HG03342 (cell line): ENCODE results near the gene ARSG.

Experiments used
- ATAC-seq: cut with Tn5 transposase; IDR thresholded peaks from one replicate; pipeline ENCODE4 v1.9.1; 2021; ENCODE audit warnings: mild to moderate bottlenecking, moderate library complexity; ENCODE audit not compliant: unreplicated experiment

Gene ARSG

GRCh38 chr17:68423251-68423650 is 132.0 kb downstream of the ARSG start:
- ATAC-seq, result no peak

- ATAC-seq, result no peak
Observed at GRCh38 chr17:68424203-68424602, 132.9 kb downstream of the ARSG start.

DNA sequence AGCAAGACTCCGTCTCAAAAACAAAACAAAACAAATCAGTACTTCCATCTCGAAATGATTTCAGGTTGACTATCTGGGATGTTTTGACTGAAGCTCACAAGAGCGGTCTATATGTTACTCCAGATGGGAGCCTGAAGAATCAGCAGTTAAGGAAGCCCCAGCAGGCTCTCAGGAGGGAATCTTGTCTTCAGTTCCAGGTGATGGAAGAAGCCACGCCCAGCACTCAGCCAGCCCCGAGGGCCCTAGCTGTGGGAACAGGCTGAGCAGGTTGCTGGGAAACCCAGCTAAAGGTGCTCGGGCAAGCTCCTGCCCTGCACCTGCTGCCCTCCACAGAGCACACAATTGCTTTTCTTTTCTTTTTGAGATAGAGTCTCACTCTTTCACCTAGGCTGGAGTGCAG is 133.6 kb downstream of the ARSG start:
- ATAC-seq, result no peak

DNA sequence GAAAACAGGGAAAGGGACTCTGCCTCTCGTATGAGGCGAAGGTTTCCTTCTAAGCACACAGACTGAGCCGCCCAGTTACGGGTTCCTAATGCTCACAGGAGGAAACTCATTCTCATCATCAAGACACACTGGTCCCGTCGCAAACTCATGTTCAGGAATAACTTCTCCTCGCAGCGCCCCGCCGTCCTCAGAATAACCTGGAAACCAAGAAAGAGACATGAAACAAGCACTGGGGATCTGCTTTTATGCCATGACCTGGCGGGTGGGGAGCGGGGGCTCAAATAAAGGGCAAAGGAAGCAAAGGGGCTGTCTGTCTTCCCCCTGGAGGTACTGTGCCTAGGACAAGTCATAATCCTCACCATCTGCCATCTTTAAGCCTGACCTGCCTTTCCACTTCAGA is 134.7 kb downstream of the ARSG start:
- ATAC-seq, result no peak

GRCh38 chr17:68427575-68427974 is 136.3 kb downstream of the ARSG start:
- no peak for ATAC-seq

- no peak for ATAC-seq
Observed at GRCh38 chr17:68428498-68429172, 137.3 kb downstream of the ARSG start.

DNA sequence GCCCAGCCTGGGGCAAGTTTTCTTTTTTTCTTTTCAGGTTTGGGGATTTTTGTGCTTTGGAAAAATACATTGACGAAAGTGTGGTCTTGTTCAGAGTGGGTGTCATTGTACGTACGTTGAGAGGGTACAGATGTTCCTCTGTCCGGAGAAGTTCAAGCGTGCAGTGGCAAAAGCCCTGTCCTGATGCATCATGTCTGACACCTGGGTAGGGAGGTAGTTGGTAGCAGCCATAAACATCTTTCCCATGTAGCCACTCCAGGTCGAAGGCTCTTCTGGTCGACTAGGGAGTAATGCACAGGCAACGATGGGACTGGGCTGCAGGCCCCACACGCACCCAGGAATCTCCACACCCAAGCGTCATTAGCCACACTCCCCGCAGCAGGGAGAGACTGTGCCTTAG is 138.6 kb downstream of the ARSG start:
- ATAC-seq, result no peak

DNA sequence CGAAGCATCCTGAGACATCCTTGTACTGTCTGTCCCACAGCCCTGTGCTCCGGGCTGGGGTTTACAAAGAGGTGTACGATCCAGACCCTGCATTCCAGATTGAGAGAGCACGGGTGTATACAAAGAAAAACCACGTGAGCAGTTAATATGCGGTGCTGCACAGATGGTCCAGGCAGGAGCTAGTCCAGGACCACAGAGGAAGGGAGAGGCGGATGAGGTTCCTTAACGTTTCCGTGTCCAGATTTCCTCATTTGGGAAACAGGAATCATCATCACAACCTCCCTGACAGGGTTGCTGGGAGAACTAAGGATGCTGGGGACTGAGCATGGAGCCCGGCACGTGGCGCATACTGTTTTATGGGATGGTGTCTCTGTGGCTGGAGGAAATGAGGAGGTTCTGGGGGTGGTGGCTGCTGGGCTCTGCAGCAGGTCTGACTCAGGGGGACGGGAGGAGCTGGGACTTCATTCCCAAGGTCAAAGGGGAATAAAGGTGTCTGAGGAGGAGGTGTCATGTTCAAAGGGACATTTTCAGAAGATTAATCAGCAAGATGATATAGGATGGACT is 139.8 kb downstream of the ARSG start:
- no peak for ATAC-seq

DNA sequence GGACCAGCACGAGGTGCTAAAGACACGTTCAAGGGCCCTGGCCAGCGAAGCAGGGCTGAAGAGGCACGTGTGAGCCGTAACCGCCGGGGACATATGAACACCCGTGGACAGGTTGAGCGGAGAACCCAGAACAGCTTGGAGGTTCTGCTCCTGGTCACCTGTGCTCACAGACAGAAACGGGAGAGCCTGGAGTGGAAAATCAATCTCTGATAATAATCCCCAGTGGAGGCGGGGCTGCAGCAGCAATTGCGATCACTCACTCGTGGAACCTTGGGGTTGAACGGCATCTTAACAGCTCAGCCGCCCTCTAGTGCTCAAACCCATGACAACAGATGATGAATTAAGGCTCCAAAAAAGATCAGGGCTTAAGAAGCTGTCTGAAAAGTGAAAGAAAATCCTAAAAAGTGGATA is 140.4 kb downstream of the ARSG start:
- ATAC-seq, result no peak

DNA sequence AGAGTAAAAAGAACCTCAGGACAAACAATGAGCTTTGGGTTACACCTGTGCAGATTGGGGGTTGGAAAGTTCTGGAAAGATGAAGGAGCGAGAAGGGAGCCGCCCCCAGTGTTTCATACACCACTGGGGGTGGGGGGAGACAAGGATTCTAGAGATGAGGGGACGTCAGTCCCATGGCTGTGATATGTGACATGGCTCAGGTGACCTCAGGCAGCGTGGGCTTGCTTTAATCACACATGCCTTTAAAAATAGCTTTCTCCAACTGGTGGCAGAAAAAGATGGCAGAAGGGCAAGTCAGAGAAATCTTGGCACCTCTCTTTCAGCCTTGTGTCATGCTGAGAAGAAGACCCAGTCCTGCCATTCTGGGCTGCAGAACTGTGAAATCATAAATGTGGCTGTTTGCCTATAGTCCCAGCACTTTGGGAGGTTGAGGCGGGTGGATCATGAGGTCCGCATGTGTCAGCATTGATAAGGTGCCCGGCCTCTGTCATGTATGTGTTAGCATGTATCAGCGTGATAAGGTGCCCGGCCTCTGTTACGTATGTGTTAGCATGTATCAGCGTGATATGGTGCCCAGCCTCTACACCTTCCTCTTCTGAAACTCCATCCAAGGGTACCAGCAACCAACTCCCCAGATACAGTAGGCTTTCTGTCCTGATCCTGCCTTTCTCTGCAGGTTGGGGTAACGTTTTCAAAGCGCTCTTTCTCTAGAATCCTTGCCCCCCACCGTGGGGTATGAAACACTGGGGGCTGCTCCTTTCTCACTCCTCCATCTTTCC is 141.0 kb downstream of the ARSG start:
- ATAC-seq, result no peak

- no peak for ATAC-seq
Observed at GRCh38 chr17:68433211-68433610, 141.9 kb downstream of the ARSG start.

GRCh38 chr17:68433911-68434508 is 142.7 kb downstream of the ARSG start:
- ATAC-seq, result no peak

- ATAC-seq, result no peak
Observed at GRCh38 chr17:68435361-68435760, 144.1 kb downstream of the ARSG start.

GRCh38 chr17:68435876-68436842 is 144.9 kb downstream of the ARSG start:
- peak; percentile 58 for ATAC-seq

DNA sequence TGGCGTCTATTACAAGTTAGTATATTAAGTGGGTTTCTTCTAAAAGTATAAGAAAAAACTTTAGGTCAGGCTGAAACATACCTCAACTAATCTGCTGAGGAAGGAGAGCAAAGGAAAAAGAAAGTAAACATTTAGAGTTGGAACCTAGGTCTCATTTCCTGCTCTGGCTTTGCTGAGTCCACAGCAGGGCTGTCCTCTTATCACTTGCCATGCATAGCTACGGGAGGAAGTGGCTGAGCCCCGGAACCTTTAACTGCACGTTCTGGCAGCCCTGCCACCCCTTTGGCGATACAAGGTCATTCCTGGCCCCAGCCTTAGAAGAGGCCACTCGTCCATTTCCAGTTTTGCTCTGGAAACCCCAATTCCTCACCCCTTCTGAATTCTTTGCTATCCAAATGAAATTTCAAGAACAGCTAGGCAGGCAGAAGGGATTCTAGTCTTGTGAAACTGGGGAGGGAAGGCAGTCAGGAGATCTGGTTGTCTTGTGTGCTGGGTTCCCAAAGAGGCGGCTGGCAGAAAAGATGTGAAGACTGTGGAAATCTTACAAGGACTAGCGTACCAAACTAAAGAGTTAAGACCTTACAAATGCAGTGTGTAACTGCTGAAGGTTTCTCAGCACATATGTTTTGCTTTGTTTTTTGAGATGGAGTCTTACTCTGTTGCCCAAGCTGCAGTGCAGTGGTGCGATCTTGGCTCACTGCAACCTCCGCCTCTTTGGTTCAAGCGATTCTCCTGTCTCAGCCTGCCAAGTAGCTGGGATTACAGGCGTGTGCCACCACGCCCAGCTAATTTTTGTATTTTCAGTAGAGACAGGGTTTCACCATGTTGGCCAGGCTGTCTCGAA is 146.9 kb downstream of the ARSG start:
- peak; percentile 61 for ATAC-seq

DNA sequence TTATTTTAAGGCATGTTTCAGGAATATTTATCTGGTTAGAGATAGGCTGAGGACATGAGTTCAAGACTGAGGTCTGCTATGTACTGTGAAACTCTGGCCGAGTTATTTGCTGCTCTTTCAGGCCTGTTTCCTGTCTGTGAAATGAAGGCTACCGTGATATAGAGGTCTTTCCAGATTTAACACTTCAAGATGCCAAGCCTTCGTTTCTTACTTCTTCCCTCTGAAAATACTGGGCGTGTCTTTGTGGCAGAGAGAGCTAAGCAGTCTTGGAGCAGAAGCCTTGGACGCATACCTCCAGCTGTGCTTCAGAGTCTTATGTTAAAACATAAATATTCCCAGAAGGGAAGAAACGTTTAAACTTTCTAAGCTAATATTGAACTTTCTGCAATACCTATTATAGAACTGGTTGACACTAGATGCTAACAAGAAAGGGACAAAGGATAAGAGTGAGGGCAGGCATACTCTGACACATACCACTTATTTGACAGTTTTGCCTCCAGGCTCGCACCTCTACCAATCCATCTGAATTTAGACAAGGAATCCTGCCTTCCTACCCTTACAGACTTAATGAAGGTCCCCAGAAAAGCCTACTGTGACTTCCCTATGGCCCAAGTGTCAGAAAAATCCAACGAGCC is 148.5 kb downstream of the ARSG start:
- ATAC-seq, result no peak

DNA sequence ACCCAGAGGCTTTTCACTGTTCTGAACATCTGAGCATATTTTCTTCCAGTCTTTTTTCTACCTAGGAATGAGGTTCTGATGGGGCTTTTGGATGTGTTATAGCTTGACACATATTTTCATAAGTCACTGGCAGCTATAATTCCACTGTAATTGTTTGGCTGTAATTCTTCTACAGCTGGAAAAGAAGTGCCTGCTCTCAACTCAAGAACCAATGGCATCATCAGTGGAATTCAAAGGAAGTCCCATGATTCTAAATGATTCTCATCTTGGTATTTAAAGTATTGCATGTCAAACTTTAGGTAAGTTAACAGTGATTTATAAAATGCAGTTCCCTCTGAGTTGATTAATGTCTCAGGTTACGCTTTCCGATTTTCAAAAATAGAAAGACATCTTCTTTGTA is 149.2 kb downstream of the ARSG start:
- no peak for ATAC-seq

- no peak for ATAC-seq
Observed at GRCh38 chr17:68441070-68441770, 149.9 kb downstream of the ARSG start.
